K562 (cell line): ENCODE measurements around the gene ZNF451. TPM values are rescaled to one million over a fixed set of nuclear protein-coding genes. Genes with fewer than 3 reads are reported as not detected.

Experiments used
- CBX3 ChIP-seq, 2 experiments: IDR thresholded peaks; 1 replicate in 1 of 2; 2 replicates in 1 of 2; pipeline ENCODE4 v1.6.1; 2012; ENCODE audit warnings: inconsistent platforms in 2 of 2, low read length in 2 of 2, borderline replicate concordance in 1 of 2, control low read depth in 1 of 2
- CTCF ChIP-seq, 3 experiments: IDR thresholded peaks in 2 of 3; conservative IDR thresholded peaks in 1 of 3; 2 replicates each; pipeline ENCODE4 v1.5.1; 2011 to 2012; ENCODE audit warnings: low read length in 3 of 3, mild to moderate bottlenecking in 3 of 3, control low read depth in 2 of 3, improper control_type of control experiment in 1 of 3, inconsistent platforms in 1 of 3, low read depth in 1 of 3, mixed read lengths in 1 of 3, moderate library complexity in 1 of 3; ENCODE audit not compliant: insufficient read depth in 2 of 3
- EHMT2 ChIP-seq: fragments of 450-650 bp; IDR thresholded peaks from 2 replicates; pipeline ENCODE4 v1.6.1; 2018; ENCODE audit warnings: antibody characterized with exemption
- LEF1 ChIP-seq: fragments of 450-650 bp; IDR thresholded peaks from 2 replicates; pipeline ENCODE4 v1.6.1; 2016; ENCODE audit warnings: mild to moderate bottlenecking
- MEF2D ChIP-seq: conservative IDR thresholded peaks from 2 replicates; pipeline ENCODE4 v1.6.1; 2016; ENCODE audit warnings: low read depth, missing genetic modification characterization, missing compliant biosample characterization
- MGA ChIP-seq: fragments of 450-650 bp; IDR thresholded peaks from 2 replicates; pipeline ENCODE4 v1.6.1; 2016; ENCODE audit warnings: mild to moderate bottlenecking, moderate library complexity
- MYNN ChIP-seq, 2 experiments: sonication (generic); formaldehyde crosslinking in 1 of 2; IDR thresholded peaks; 2 replicates each; pipeline versions ENCODE4 v1.5.0 to v1.6.1; 2016 to 2020; ENCODE audit warnings: antibody characterized with exemption in 1 of 2, missing genetic modification reagents in 1 of 2
- RBM17 ChIP-seq: fragments of 200-400 bp; formaldehyde crosslinking; IDR thresholded peaks from 2 replicates; pipeline ENCODE4 v1.6.1; 2017; ENCODE audit warnings: low read depth, mild to moderate bottlenecking, low read length, borderline replicate concordance
- TAF1 ChIP-seq: IDR thresholded peaks from 2 replicates; pipeline ENCODE4 v1.6.1; 2011; ENCODE audit warnings: mild to moderate bottlenecking, low read length, moderate library complexity; ENCODE audit not compliant: insufficient read depth, control insufficient read depth, severe bottlenecking; ENCODE audit errors: extremely low read depth
- TCF3 ChIP-seq: sonication (generic); formaldehyde crosslinking; IDR thresholded peaks from 2 replicates; pipeline ENCODE4 v1.4.0; 2020; ENCODE audit warnings: mild to moderate bottlenecking, missing genetic modification reagents
- USF2 ChIP-seq: sonication (generic); formaldehyde crosslinking; IDR thresholded peaks from 2 replicates; pipeline ENCODE4 v1.5.0; 2020; ENCODE audit warnings: missing genetic modification reagents
- ZSCAN29 ChIP-seq: fragments of 450-650 bp; IDR thresholded peaks from 2 replicates; pipeline ENCODE4 v1.6.1; 2017
- polyA plus RNA-seq, 8 experiments: library from polyadenylated mRNA; depleted of rRNA in 4 of 8; stranded (reverse) in 5 of 8; unstranded in 3 of 8; fragments of >200 nt; fragmentation: Nextera tagmentation in 2 of 8; fragmentation: Illumina TruSeq in 1 of 8; extraction: Ambion mirVana in 2 of 8; extraction: Trizol in 1 of 8; gene quantifications; 2 replicates each; pipeline versions ENCODE4 v1.2.1 to v1.2.3, GENCODE V29; 2011 to 2014; ENCODE audit warnings: inconsistent platforms in 1 of 8, missing spikeins in 1 of 8
- total RNA-seq, 7 experiments: library from RNA; depleted of rRNA in 6 of 7; stranded (reverse); fragments of >200 nt in 6 of 7; fragmentation: Illumina TruSeq in 2 of 7; extraction: Trizol in 2 of 7; gene quantifications; 2 replicates each; pipeline versions ENCODE4 v1.2.1 to v1.2.3, GENCODE V29; 2011 to 2021; ENCODE audit warnings: low replicate concordance in 1 of 7

Gene ZNF451
- total and polyA plus RNA-seq, 9 of the 15 experiments (the other 6 are each of a cell fraction or from before 2014, with no cell fraction given) = 16.1 to 74.3 (median 38.3) TPM

GRCh38 chr6:57216235-57217101, 126.5 kb downstream of the ZNF451 start (continued):
- TF ChIP-seq MGA = peak; percentile 54; the same call in 1 of the 2 replicates
- no peak for TF ChIP-seq ZSCAN29
- TF ChIP-seq TAF1 = no peak
- TF ChIP-seq LEF1 = no peak
- TF ChIP-seq MYNN (IDR thresholded peaks at IDR 0.05) = no peak
- no peak for TF ChIP-seq MYNN (CRISPR knock-in tag; IDR thresholded peaks at IDR 0.05)
- peak; percentile 65; the same call in 1 of the 2 replicates for TF ChIP-seq USF2 (CRISPR knock-in tag)
- no peak for TF ChIP-seq RBM17
- no peak for TF ChIP-seq CBX3 (IDR thresholded peaks at IDR 0.05; ENCODE audit: borderline replicate concordance in 1 of 2, low read length in 2 of 2)
- TF ChIP-seq CTCF (IDR thresholded peaks at IDR 0.05 in 2 of 3, conservative IDR thresholded peaks at IDR 0.05 in 1 of 3; ENCODE audit: insufficient read depth in 2 of 3, low read depth in 1 of 3, low read length in 3 of 3) = 0 out of 6 replicates have a peak, but pooled peaks of 2 of the 3 experiments have one; percentile 3 to 27
- TF ChIP-seq MEF2D (tag) = no peak
- TF ChIP-seq EHMT2 = no peak
- TF ChIP-seq TCF3 (CRISPR knock-in tag) = no peak
